Ovary (tissue), 3 donors: ENCODE results near the gene ZG16.

Source experiments
- CTCF ChIP-seq, 3 donors: fragments of 450-650 bp in 2 of 3; fragments of 200-600 bp in 1 of 3; IDR thresholded peaks; one replicate each; pipeline versions ENCODE4 v1.5.1 to v1.8.0; 2016 to 2022; ENCODE audit warnings: antibody characterized with exemption in 3 of 3, mild to moderate bottlenecking in 1 of 3
- POLR2A ChIP-seq: fragments of 450-650 bp; IDR thresholded peaks from one replicate; pipeline ENCODE4 v1.6.1; 2017; ENCODE audit warnings: antibody characterized with exemption, mild to moderate bottlenecking, moderate library complexity
- donor health status: DM: no; HTN: no; CAD: no.

- TF ChIP-seq POLR2A: peak; percentile 78
- TF ChIP-seq CTCF (IDR thresholded peaks at IDR 0.05): peak; percentile 86 to 93 (median 92)
Measured at GRCh38 chr16:29815793-29816693, 38.0 kb downstream of the ZG16 start, which contains the start of gene PAGR1.
